ENCODE measurements around the gene FBH1. TPM values are rescaled to one million over a fixed set of nuclear protein-coding genes. Genes with fewer than 3 reads are reported as not detected.
"Not testable (repeated sequence)": the region's sequence is repeated elsewhere in the genome, so short reads cannot be mapped to it uniquely, and the experiment has no call there.

Gene FBH1
- total RNA-seq, 1 donor from 2014 or later, result 41.7 TPM

DNA sequence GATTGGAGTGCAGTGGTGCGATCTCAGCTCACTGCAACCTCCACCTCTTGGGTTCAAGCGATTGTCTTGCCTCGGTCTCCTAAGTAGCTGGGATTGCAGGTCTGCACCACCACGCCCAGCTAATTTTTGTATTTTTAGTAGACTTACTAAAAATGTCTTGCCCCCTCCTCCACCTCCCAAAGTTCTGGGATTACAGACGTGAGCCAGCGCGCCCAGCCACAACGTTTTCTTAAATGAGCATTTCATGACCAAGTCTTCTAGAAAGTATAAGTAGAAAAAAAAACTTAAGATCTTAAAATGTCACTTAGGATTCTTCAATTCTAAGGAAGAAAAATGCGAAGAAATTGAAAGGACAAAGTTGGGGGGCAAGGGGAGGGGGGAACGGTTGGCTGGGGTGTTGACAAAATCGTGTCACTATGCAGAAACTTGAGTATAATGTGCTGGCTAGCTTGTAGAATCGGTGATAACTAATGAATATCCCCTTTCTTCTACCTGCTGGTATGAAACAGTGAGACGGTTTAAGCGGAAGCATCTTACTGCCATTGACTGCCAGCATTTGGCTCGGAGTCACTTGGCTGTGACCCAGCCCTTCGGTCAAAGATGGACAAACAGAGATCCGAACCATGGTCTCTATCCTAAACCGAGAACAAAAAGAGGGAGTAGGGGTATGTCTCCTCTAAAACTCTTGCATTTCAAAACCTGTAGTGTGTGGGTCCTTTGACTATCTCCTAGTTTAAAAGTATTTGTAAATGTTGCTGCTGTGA is 12.7 kb downstream of the FBH1 start:
- ATAC-seq, result peak; percentile 90

DNA sequence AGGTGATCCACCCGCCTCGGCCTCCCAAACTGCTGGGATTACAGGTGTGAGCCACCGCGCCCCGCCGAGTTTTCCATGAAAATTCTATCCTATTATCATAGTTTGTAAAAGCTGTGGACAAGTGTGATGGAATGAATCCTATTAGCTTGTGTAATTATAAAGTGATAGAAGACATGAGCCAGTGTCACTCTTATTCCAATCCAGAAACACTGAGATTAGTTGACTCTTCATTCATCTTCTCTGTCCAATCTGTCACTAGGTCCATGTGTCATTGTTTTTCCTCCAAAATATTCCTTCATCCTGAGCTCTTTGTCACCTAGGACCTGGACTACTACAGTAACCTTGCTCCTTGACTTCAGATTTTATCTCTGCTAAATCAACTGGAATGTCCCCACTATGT is 13.5 kb downstream of the FBH1 start:
- ATAC-seq, result no peak

More for the DNA sequence above, 12.7 kb downstream of the FBH1 start:
- peak; percentile 73 for DNase-seq (ENCODE audit: low spot score)

DNA sequence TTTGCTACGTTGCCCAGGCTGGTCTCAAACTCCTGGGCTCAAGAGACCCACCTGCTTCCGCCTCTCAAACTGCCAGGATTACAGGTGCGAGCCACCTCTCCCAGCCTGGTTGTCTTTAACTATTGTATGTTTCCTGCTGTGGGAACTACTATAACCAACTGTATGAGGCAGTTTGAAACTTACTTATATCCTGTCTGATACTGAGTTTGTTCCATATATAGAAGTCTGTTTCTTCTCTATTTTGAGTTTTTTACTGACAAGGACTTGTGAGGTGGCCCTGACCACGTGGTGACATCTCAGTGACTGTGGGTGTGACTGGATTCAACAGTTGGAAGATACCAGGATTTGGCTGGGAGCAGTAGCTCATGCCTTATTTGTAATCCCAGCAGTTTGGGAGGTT is 14.2 kb downstream of the FBH1 start:
- ATAC-seq (no peak), DNase-seq (ENCODE audit: low spot score) (peak; percentile 3)

More for the DNA sequence above, 13.5 kb downstream of the FBH1 start:
- DNase-seq (ENCODE audit: low spot score), result no peak

DNA sequence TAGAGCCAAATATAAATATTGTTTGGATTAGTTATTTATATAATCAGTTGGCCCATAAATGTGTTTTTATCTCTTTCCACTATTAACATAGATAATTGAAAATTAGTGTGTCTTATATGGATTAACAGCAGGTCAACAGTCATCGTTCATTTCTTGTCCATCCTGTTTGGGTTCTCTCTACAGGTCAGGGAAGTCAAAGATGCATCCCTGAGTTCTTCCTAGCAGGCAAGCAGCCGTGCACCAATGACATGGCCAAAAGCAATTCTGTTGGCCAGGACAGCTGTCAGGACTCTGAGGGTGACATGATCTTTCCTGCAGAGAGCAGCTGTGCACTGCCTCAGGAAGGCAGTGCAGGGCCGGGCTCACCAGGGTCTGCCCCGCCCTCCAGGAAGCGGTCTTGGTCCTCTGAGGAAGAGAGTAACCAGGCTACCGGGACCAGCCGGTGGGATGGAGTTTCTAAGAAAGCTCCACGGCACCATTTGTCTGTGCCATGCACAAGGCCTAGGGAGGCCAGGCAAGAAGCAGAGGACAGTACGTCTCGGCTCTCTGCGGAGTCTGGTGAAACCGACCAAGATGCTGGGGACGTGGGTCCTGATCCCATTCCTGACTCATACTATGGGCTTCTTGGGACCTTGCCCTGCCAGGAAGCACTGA is 15.9 kb downstream of the FBH1 start:
- ATAC-seq (peak; percentile 64), DNase-seq (ENCODE audit: low spot score) (no peak)

DNA sequence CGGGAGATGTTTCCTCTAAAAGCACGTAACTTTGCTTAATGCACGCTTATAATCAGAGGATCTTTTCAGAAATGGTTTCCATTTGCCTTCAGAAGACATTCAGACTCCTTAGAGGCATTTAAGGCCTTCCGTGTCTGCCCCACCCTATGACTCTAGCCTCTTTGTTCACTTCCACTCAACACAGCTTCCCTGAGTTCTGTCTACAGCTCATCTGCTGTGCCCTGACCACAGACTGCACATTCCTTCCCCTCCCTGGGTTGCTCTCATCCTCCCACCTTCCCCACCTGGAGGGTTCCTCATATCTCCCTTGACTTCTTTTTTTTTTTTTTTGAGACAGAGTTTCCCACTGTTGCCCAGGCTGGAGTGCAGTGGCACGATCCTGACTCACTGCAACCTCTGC is 16.6 kb downstream of the FBH1 start:
- DNase-seq (ENCODE audit: low spot score), result no peak
- no peak for ATAC-seq

DNA sequence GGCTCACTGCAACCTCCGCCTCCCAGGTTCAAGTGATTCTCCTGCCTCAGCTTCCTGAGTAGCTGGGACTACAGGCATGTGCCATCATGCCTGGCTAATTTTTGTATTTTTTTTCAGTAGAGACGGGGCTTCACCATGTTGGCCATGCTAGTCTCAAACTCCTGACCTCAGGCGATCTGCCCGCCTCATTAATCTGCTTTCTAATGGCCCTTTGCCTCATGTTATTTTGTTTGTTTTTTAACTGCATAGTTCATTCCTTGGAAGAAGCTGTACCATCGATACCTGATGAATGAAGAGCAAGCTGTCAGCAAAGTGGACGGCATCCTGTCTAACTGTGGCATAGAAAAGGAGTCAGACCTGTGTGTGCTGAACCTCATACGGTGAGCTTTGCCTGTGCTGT is 18.6 kb downstream of the FBH1 start:
- ATAC-seq; DNase-seq (ENCODE audit: low spot score): not testable (repeated sequence)

DNA sequence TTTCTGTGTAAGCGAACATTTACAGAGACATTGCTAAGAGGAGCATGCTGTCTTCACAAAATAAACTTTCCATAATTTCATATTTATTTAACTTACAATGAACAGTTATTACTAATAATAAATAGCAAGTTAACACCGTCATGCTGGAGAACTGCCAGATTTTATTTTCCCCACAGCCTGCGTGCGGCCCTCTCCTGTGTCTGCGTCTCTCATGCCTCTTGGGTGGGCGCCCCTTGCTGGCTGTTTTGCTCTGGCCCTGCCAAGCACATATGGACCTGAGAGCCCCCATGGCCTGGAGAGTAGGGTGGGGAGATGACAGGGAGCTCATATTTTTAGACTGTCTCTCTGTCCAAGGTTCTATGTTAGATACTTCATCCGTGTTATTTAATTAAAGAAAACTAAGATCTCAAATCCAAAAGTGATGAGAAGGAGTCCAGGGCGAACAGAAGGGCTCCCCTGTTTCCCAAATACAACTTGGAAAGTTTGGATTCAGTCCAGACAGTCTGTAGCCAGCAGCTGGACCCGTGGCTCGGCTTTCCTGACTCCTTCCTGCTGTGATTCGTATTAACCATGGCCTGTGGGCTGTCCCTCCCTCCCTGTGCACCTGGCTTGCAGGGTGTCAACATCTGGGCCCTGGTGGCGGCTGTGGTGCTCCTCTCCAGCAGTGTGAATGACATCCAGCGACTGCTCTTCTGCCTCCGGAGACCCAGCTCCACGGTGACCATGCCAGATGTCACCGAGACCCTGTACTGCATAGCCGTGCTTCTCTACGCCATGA is 20.5 kb downstream of the FBH1 start:
- no peak for ATAC-seq
- no peak for DNase-seq (ENCODE audit: low spot score)

DNA sequence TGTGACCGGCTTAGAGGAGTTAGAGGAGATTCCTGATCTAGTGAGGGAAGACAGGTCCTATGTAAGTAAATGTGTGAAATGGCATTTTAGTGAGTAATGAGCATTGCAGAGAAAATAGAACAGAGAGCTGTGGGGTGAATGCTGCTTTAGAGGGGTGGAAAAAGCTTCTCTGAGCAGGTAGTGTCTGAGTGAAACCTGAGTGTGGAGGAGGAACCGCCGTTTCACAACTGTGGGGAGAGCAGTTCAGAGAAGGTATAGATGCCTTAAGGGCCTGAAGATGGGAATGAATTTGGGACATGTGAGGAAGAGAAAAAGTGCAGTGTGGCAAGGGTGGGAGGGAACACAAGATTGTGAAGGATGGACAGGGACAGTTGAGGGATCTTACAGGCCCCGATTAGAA is 21.6 kb downstream of the FBH1 start:
- no peak for ATAC-seq
- DNase-seq (ENCODE audit: low spot score), result no peak

DNA sequence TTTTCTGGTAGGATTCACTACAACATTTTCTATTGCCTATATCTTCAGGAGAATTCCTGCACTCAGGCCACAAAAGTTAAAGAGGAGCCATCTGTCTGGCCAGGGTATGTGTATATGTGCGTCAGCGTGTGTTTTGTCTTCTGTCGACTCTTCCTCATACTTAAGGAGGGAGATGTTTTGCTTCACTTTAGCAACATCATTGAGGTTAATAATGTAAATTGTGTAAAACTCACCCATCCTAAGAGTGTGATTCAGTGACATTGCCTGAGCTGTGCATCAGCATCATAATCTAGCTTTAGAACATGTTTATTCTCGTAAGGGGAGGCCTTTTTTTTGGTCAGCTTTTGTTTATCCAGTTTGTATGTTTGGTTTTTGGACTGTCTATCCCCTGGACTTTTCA is 23.7 kb downstream of the FBH1 start:
- ATAC-seq, result no peak

DNA sequence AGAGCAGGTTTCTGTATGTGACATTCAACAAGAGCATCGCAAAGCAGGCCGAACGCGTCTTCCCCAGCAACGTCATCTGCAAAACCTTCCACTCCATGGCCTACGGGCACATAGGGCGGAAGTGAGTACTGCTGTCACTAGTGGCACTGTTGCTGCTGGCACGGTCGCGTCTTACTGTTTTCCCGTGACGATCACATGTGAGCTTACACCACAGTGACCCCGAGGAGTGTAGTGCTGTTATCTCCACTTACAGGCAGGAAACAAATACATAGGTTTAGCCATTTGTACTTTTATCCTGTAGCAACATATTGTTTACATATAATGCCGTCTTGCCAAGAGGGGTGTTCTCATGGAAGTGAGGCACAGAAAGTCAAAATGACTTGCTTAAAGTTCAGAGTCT is 25.4 kb downstream of the FBH1 start:
- DNase-seq (ENCODE audit: low spot score) (no peak), ATAC-seq (no peak)

More for the DNA sequence above, 23.7 kb downstream of the FBH1 start:
- DNase-seq (ENCODE audit: low spot score), result no peak

DNA sequence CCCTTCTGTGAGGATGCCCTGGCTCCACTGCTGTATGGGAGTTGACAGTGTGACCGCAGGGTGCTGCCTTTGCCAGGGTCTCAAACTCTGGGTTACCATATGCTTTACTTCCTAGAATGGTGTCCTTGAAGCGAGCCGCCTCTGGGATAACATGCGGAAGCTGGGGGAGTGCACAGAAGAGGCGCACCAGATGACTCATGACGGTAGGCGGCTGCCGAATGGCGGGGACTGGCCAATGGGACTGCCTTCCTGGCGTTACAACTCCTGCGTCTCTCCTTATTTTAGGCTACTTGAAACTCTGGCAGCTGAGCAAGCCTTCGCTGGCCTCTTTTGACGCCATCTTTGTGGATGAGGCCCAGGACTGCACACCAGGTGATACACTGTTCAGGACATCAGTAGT is 27.3 kb downstream of the FBH1 start:
- no peak for DNase-seq (ENCODE audit: low spot score)
- ATAC-seq, result no peak

DNA sequence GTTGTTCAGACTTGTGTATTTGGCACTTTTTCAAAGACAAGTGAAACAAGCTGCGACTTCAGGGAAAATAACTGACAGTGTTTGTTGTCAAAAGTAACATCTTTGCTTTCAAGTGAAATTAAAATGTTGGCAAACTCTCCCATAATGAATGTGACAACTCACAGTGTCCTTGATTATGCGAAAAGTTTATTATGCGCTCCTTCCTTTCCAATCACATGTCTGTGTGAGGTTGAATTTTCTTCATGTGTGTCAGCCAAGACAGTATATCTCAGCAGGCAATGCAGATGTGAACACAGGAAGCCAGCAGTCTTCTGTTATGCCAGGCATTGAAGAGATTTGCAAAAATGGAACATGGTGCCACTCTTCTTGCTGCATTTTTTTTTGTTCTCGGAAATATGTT is 28.7 kb downstream of the FBH1 start:
- DNase-seq (ENCODE audit: low spot score) (no peak), ATAC-seq (no peak)

DNA sequence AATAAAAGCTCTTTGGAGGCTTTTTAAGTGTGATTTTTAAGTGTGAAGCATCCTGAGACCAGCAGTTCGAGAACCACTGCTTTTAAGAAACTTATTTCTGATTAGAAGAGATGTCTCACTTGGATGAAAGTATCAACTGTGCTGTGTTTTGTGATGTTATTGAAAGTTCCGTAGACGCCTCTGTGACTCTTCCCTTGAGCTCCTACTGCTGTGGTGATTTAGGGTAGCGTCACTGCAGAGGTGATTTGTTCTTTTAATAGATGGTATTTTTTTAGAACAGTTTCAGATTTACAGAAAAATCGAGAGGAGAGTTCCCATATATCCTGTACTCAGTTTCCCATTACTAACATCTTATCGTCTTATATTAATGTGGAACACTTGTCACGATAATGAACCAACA is 29.5 kb downstream of the FBH1 start:
- no peak for ATAC-seq
- DNase-seq (ENCODE audit: low spot score), result no peak

DNA sequence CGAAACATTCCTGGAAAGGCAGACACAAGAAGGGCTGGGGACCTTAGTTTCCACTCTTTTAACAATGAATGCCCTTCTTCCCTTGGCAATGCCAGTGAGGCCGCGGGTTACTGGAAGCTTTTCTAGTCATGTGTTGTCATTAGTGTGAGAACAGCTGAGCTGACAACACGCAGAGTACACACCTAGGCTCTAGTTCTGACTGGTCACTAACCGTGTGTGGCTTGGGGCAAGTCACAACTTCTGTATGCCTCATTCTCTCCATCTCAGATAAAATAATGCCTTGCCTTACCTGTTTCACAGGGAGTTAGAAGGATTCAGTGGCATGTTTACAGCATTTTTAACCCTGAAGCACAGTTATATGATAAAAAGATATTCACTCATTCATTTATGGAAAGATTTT is 31.7 kb downstream of the FBH1 start:
- DNase-seq (ENCODE audit: low spot score), result no peak
- no peak for ATAC-seq

DNA sequence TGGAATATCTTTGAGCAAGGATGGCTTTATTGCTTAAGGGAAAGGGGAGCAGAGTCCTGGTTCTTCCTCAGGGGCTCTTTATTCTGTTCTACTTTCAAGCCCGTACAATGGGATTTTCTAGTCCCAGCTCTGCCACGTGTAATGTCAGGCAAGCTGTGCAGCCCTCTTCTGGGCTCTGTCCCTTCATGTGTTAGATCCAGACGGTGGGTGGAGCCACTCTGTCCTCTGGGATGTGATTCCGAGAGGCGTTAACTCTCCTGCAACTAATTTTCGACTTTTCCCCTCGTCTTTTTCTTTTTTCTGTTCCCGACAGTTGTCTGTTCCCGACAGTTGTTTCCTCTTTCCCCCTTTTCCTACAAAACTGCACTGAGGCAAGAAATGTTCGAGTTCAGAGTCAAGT is 34.8 kb downstream of the FBH1 start:
- no peak for ATAC-seq
- no peak for DNase-seq (ENCODE audit: low spot score)

DNA sequence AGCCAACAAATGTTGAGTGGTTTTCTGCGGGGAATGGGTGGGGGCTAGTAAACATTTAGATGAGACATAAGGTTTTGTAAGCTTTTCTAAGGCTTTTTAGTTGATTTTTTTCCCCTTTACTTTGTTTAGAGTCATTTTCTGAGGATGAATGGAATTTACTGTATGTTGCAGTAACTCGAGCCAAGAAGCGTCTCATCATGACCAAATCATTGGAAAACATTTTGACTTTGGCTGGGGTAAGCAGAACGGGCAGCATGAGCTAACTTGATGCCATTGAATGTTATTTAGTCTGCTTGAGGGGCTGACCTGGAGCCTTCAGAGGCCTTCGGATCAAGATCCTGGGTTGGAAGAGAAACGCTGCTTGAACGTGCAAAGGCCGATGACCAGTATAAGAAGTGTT is 37.3 kb downstream of the FBH1 start:
- DNase-seq (ENCODE audit: low spot score), result no peak
- ATAC-seq, result no peak

DNA sequence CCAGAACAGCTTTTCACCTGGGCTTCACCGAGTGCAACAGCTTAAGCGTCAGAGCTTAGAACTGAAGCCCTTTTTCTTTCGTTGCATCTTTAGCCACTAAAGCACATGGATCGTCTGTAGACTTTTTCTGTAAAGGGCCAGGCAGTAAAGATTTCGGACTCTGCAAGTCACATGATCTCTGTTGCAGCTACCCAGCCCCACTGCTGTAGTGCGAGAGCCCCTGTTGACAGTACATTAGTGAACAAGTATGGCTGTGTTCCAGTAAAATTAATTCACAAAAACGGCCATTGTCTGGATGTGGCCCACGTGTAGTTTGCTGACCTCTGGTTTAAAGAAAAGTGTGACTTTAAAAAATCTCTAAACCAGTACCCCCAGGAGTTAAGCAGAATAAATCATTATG is 39.4 kb downstream of the FBH1 start:
- no peak for ATAC-seq
- no peak for DNase-seq (ENCODE audit: low spot score)

DNA sequence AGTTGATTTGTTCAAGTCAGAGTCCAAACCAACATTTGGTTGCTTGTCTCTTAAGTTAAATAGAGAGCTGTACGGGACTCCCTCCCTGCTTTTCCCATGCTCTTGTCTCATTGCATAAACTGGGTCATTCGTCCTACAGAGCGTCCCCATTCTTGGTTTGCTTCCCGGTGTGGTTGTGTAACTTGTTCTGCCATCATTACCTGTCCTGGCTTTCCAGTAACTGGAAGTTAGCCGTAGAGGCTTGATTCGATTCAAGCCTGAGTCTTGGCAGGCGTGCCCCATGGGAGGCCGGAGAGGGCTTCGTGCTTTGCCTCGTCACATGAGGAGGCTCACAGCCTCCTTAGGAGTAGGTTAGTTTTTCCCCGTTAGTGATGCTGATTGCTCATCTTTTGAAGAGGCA is 40.2 kb downstream of the FBH1 start:
- ATAC-seq, result peak; percentile 83
- DNase-seq (ENCODE audit: low spot score), result peak; percentile 89

DNA sequence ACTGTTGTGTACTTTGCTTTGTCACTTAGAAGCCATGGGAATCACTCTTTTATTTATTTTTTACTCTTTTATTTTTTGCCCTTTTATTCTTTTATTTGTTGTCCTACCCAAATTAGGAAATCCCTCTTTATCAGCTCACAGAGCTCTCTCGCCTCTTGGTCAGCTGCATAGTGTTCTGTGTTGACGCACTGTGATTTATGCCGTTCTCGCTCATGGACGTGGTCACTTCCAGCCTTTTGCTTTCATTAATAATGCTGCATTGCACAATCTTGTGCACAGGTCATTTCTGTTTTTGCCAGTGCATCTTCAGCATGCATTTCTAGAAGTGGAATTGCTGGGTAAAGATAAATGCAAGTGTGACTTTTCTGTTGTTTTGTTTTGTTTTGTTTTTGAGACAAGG is 42.3 kb downstream of the FBH1 start:
- peak; percentile 63 for ATAC-seq
- DNase-seq (ENCODE audit: low spot score), result peak; percentile 69

DNA sequence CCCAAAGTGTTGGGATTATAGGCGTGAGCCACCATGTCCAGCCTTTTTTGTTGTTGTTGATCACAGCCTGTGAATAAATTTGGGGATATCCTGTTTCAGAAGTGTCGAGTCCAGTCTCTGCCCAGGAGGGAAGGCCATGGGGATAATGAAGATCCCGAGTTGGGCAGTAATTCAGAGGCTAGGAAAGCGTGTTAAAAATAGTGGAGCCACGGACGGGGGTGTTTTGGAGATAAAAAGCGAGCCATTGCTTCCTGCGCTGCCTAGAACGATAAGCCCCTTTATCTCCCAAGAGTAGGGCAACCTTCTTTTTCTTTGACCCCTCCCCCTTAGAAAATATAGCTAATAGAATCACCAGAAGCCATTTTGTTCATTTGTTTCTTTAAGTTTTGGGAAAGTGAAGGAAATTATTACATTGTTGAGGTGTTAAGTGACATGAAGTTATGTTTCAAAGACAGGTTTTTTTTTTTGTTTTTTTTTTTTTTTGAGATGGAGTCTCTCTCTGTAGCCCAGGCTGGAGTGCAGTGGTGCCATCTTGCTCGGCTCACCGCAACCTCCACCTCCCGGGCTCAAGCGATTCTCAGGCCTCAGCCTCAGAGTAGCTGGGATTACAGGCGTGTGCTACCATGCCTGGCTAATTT is 44.0 kb downstream of the FBH1 start:
- DNase-seq (ENCODE audit: low spot score) (no peak), ATAC-seq (no peak)

DNA sequence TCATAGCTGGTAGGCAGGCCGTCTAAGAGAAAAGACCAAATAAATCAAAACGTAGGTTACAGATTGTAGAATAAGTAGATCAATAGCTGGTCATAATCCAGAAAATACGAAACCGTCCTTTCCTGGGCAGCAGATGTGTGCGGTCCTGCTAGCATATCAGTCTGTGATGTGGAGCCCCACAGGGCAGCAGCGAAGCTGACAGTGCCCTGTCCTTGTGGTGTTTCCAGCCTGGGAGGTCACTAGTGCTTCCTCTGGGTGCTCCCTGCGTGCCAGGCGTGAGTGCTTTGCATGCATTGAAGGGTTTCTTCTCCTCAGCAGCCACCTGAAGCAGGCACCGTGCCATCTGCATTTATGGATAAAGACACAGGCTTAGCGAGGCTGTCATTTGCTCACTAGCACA is 45.6 kb downstream of the FBH1 start:
- no peak for DNase-seq (ENCODE audit: low spot score)
- peak; percentile 44 for ATAC-seq

Measured in left lobe of liver (tissue), 2 donors.